Ascending aorta (tissue), 2 donors: ENCODE measurements around the gene NHSL1. TPM values are rescaled to one million over a fixed set of nuclear protein-coding genes. Genes with fewer than 3 reads are reported as not detected.

Source experiments
- DNase-seq, 2 donors: peaks; one replicate each; pipeline ENCODE4 v3.0.0-alpha.2; 2019; ENCODE audit warnings: low spot score in 2 of 2
- H3K27ac ChIP-seq, 2 donors: fragments of 200-600 bp; sonication (generic); one replicate each; pipeline ENCODE4 v1.5.1; 2016 to 2017; ENCODE audit warnings: mild to moderate bottlenecking in 1 of 2
- H3K27me3 ChIP-seq: fragments of 200-600 bp; sonication (generic); one replicate; pipeline ENCODE4 v1.5.1; 2017
- H3K36me3 ChIP-seq, 2 donors: fragments of 200-600 bp; sonication (generic); one replicate each; pipeline ENCODE4 v1.5.1; 2016
- H3K4me1 ChIP-seq, 2 donors: fragments of 200-600 bp; sonication (generic); one replicate each; pipeline ENCODE4 v1.5.1; 2016 to 2017; ENCODE audit warnings: mild to moderate bottlenecking in 1 of 2
- H3K4me3 ChIP-seq, 2 donors: fragments of 200-600 bp; sonication (generic); one replicate each; pipeline ENCODE4 v1.5.1; 2016 to 2017; ENCODE audit warnings: mild to moderate bottlenecking in 1 of 2
- H3K9me3 ChIP-seq, 2 donors: fragments of 200-600 bp; sonication (generic); one replicate each; pipeline ENCODE4 v1.5.1; 2016
- intact Hi-C: fragments of 100-400 bp; cut with DNase I; formaldehyde crosslinking; loops from one replicate; pipeline ENCODE4 v1.15.1; 2023
- total RNA-seq: library from RNA; depleted of rRNA; stranded (reverse); fragments of >200 nt; gene quantifications from one replicate; pipeline ENCODE4 v1.1.0, GENCODE V29; 2016
- TF ChIP-seq, protein P1 (sequence below), 3 experiments: fragments of 200-600 bp in 2 of 3; fragments of 450-650 bp in 1 of 3; sonication (generic) in 2 of 3; IDR thresholded peaks; one replicate each; pipeline ENCODE4 v1.5.1; 2016 to 2019; ENCODE audit warnings: antibody characterized with exemption in 3 of 3, mild to moderate bottlenecking in 1 of 3, moderate library complexity in 1 of 3

Gene NHSL1
- total RNA-seq, 1 donor from 2014 or later = 10.4 TPM

DNA sequence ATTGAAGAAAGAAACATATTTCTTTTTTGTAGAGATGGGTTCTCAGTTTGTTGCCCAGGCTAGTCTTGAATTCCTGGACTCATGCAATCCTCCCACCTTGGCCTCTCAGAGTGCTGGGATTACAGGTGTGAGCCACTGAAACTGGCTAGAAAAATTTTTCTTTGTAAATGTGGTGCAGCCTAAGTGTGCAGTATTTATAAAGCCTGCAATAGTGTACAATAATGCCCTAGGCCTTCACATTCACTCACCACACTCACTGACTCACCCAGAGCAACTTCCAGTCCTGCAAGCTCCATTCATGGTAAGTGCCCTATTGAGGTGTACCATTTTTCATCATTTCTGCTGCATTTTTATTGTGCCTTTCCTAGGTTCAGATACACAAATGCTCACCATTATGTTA is 31.4 kb downstream of the NHSL1 start:
- no peaks in the 10 kb centered on the region for H3K9me3 ChIP-seq
- TF ChIP-seq, protein P1, sequence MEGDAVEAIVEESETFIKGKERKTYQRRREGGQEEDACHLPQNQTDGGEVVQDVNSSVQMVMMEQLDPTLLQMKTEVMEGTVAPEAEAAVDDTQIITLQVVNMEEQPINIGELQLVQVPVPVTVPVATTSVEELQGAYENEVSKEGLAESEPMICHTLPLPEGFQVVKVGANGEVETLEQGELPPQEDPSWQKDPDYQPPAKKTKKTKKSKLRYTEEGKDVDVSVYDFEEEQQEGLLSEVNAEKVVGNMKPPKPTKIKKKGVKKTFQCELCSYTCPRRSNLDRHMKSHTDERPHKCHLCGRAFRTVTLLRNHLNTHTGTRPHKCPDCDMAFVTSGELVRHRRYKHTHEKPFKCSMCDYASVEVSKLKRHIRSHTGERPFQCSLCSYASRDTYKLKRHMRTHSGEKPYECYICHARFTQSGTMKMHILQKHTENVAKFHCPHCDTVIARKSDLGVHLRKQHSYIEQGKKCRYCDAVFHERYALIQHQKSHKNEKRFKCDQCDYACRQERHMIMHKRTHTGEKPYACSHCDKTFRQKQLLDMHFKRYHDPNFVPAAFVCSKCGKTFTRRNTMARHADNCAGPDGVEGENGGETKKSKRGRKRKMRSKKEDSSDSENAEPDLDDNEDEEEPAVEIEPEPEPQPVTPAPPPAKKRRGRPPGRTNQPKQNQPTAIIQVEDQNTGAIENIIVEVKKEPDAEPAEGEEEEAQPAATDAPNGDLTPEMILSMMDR (IDR thresholded peaks at IDR 0.05) = no peak
- no peaks in the 10 kb centered on the region for H3K4me1 ChIP-seq
- H3K36me3 ChIP-seq = no peaks in the 10 kb centered on the region
- intact Hi-C loops = no loop called here
- no peaks in the 10 kb centered on the region for H3K27me3 ChIP-seq
- no peak overlapping the region for H3K27ac ChIP-seq
- H3K4me3 ChIP-seq = no peak overlapping the region
- no peak for DNase-seq

DNA sequence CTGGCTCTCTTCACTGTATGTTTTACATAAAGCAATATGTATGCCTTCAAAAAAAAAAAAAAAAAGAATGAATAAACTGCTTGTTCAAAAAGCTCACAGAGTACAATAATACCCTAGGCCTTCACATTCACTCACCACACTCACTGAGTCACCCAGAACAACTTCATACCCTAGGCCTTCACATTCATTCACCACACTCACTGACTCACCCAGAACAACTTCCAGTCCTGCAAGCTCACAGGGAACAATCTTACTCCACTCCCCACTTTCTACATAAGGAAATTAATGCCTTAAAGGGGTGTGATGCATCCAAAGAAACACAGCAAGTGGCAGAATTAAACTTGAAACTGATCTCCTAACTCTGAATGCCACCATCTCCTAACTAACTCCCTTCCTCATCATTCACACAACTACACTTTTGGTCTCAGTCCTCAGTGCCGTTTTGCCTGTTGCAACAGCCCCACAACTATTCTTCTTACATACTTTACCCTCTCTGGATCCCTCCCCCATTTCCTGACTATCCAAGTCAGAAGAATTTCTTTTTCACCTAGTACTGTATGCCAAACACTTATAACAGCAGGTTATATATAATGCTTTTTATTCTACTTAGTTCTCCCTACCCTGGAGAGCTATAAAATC is 34.2 kb downstream of the NHSL1 start:
- Histone ChIP-seq H3K4me1 (no peaks in the 10 kb centered on the region), H3K27me3 (no peaks in the 10 kb centered on the region), H3K36me3 (no peaks in the 10 kb centered on the region), H3K9me3 (no peaks in the 10 kb centered on the region), H3K27ac (no peak overlapping the region), H3K4me3 (no peak overlapping the region)
- intact Hi-C loops = no loop called here
- TF ChIP-seq, protein P1 (IDR thresholded peaks at IDR 0.05) = no peak
- DNase-seq = no peak

DNA sequence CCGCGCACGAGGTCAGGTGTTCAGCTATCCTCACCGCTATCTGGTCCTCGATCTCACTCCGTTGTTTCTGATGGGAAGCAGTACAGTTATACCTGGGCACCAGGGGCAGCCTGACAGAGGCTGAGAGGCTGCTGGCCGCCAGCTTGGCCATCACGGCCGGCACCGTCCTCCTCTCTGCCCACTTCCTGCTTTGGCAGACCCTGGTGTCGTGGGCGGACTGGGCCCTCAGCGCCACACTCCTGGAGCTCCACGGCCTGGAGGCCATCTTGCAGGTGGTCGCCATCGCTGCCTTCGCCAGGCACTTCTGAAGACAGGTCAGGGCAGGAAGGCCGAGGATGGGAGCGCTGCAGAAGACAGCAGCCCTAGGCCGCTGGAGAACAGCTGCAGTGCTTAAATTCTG is 35.2 kb downstream of the NHSL1 start:
- H3K27ac ChIP-seq = no peak overlapping the region
- no peak overlapping the region for H3K4me3 ChIP-seq
- H3K4me1 ChIP-seq = no peaks in the 10 kb centered on the region
- H3K9me3 ChIP-seq = no peaks in the 10 kb centered on the region
- DNase-seq = no peak
- no peaks in the 10 kb centered on the region for H3K36me3 ChIP-seq
- intact Hi-C loops = no loop called here
- TF ChIP-seq, protein P1 (IDR thresholded peaks at IDR 0.05) = no peak
- H3K27me3 ChIP-seq = no peaks in the 10 kb centered on the region

DNA sequence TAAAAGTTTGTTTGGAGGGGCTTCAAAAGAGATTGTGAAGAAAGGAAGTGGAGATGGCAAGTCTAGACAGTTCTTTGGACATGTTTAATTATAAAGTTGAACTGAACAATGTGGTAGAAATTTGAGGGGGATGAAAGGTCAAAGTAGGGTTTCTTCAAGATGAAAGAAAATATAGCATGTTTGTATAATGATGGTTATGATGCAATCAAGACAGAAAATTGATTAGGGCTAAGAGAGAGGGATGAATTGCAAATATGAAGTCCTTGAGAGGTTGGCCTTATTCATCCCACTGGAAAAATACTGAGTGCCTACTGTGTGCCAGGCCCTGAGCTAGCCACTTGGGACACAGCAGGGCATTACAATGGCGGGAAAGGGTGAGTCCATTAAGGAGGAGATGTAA is 37.6 kb downstream of the NHSL1 start:
- TF ChIP-seq, protein P1 (IDR thresholded peaks at IDR 0.05) = no peak
- no peaks in the 10 kb centered on the region for H3K4me1 ChIP-seq
- no peaks in the 10 kb centered on the region for H3K27me3 ChIP-seq
- H3K9me3 ChIP-seq = no peaks in the 10 kb centered on the region
- DNase-seq = no peak
- intact Hi-C loops = no loop called here
- no peak overlapping the region for H3K4me3 ChIP-seq
- no peaks in the 10 kb centered on the region for H3K36me3 ChIP-seq
- no peak overlapping the region for H3K27ac ChIP-seq

DNA sequence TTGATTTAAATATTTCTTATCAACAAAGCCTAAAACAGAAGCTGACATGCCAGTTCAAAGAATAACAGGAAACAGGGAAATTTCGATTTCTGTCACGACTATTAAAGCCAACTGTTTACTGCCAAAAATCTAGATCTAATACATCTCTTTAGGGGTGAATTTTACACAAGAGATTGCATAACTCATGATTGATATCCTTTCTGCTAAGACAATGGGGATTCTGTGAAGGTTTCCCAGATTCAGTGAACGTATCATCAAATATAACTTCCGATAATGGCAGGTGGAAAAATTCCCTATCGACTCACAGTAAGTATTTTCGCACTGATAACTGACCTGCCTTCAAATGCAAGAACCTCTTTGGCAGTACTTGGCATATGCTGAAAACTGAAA is 42.9 kb downstream of the NHSL1 start:
- H3K9me3 ChIP-seq = no peaks in the 10 kb centered on the region
- no peaks in the 10 kb centered on the region for H3K36me3 ChIP-seq
- no peaks in the 10 kb centered on the region for H3K27me3 ChIP-seq
- no peak overlapping the region for H3K27ac ChIP-seq
- DNase-seq = no peak
- intact Hi-C loops = no loop called here
- H3K4me1 ChIP-seq = no peaks in the 10 kb centered on the region
- no peak overlapping the region for H3K4me3 ChIP-seq
- TF ChIP-seq, protein P1 (IDR thresholded peaks at IDR 0.05) = no peak
